Measurements from ENCODE around the gene PLCZ1.

DNA sequence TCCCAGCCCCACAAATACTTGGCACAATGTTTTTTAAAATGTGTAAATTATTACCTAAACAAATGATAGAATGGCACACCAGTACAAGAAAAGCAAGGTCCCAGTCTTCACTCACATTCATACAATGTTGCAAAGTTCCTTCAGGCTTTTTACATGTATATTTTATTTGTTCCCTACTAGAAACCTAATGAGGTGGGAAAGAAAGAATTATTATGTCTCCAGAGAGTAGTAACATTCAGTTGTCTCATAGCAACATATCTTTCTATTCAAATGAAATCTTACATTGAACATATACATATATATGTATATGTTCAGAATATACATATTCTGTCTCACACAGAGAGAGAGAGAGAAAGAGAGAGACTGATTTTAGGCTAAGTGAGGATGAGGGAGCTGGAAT is 85.2 kb downstream of the PLCZ1 start:
- TF ChIP-seq CTCF (conservative IDR thresholded peaks at IDR 0.05 in 1 of 2, IDR thresholded peaks at IDR 0.05 in 1 of 2; ENCODE audit: low read depth in 1 of 2, low read length in 2 of 2): no peak
- TF ChIP-seq EZH2 (IDR thresholded peaks at IDR 0.05; ENCODE audit: low read length, missing control alignments): no peak

Measured in fibroblast of lung (primary cell).